Kidney (tissue), 14 donors: Measurements from ENCODE around the gene TMEM114. TPM values are rescaled to one million over a fixed set of nuclear protein-coding genes. Genes with fewer than 3 reads are reported as not detected.

Experiments
- DNase-seq, 5 donors: peaks; one replicate each; pipeline ENCODE4 v3.0.0-alpha.2; 2013 to 2020
- FAIRE-seq: peaks from 2 replicates; lab custom pipeline; 2012; peaks lifted over from hg19 to GRCh38; lab: Jason Lieb, UNC
- H3K27ac ChIP-seq, 2 donors: one replicate each; pipeline ENCODE4 v1.7.0; 2013; ENCODE audit warnings: low read depth in 2 of 2, low read length in 2 of 2, inconsistent platforms in 1 of 2
- H3K27me3 ChIP-seq: one replicate; pipeline ENCODE4 v1.7.1; 2013; ENCODE audit warnings: low read length, inconsistent platforms; ENCODE audit not compliant: control insufficient read depth, insufficient read depth
- H3K36me3 ChIP-seq, 3 donors: one replicate each; pipeline versions ENCODE4 v1.7.0 to v1.7.1; 2013; ENCODE audit warnings: low read length in 3 of 3, control low read depth in 1 of 3, inconsistent platforms in 1 of 3; ENCODE audit not compliant: insufficient read depth in 3 of 3, control insufficient read depth in 2 of 3
- H3K4me1 ChIP-seq, 3 donors: one replicate each; pipeline versions ENCODE4 v1.7.0 to v1.7.1; 2013; ENCODE audit warnings: low read length in 3 of 3, inconsistent platforms in 1 of 3, low read depth in 1 of 3; ENCODE audit not compliant: control insufficient read depth in 2 of 3, insufficient read depth in 2 of 3
- H3K4me3 ChIP-seq, 3 donors: one replicate each; pipeline versions ENCODE4 v1.7.0 to v1.8.1; 2013; ENCODE audit warnings: low read length in 3 of 3, control low read depth in 1 of 3, inconsistent platforms in 1 of 3
- H3K9ac ChIP-seq, 3 donors: one replicate each; pipeline versions ENCODE4 v1.7.0 to v1.7.1; 2013; ENCODE audit warnings: low read length in 3 of 3, control low read depth in 1 of 3, inconsistent platforms in 1 of 3
- H3K9me3 ChIP-seq, 3 donors: one replicate each; pipeline versions ENCODE4 v1.7.0 to v1.7.1; 2013; ENCODE audit warnings: low read length in 3 of 3, control low read depth in 1 of 3, inconsistent platforms in 1 of 3; ENCODE audit not compliant: control insufficient read depth in 2 of 3, insufficient read depth in 1 of 3
- CTCF ChIP-seq: IDR thresholded peaks from 3 replicates; pipeline ENCODE4 v1.5.1; 2012; ENCODE audit warnings: mild to moderate bottlenecking, moderate library complexity, borderline replicate concordance; ENCODE audit not compliant: insufficient read depth; ENCODE audit errors: extremely low read depth
- intact Hi-C: fragments of 100-400 bp; cut with DNase I; formaldehyde crosslinking; loops from one replicate; pipeline ENCODE4 v1.11.1; 2022
- polyA plus RNA-seq: library from polyadenylated mRNA; stranded (reverse); fragments of 350-450 nt; fragmentation: Illumina TruSeq; extraction: RNeasy Lipid Tissue Mini Kit (QIAGEN cat#74804); gene quantifications from one replicate; pipeline ENCODE4 v1.2.3, GENCODE V29; 2014; ENCODE audit warnings: low read depth, low replicate concordance; ENCODE audit not compliant: insufficient read depth
- total RNA-seq: library from RNA; stranded (reverse); fragmentation: NEBNext Ultra II Directional; extraction: Animal tissue kit (Norgen Biotek cat#: 25700); gene quantifications from one replicate; pipeline ENCODE4 v1.2.1, GENCODE V29; 2021
- donor health status: control.
- donor health status: control.
- donor health status: control.
- donor health status: control.
- donor health status: control.
- donor health status: DM: yes; HTN: yes; CAD: no.
- donor health status: Normal renal cell carcinoma (clear cell type).

The TMEM114 gene
- total and polyA plus RNA-seq, 2 donors from 2014 or later: not detected

- no peak overlapping the region for H3K9ac ChIP-seq
- H3K4me1 ChIP-seq: peaks cover 0 to 4% (median 0%) of the 10 kb centered on the region in 3 donors
- TF ChIP-seq CTCF: no peak
- intact Hi-C loops: no loop called here
- FAIRE-seq: no peak
- H3K36me3 ChIP-seq: no peaks in the 10 kb centered on the region
- no peak overlapping the region for H3K4me3 ChIP-seq
- H3K27me3 ChIP-seq: no peaks in the 10 kb centered on the region
- DNase-seq: no peak
- no peak overlapping the region for H3K27ac ChIP-seq
- H3K9me3 ChIP-seq: no peaks in the 10 kb centered on the region
Observed at GRCh38 chr16:8619671-8620370, 29.5 kb upstream of the TMEM114 start.

GRCh38 chr16:8614435-8615029 is 24.2 kb upstream of the TMEM114 start:
- Histone ChIP-seq H3K9me3 (no peaks in the 10 kb centered on the region), H3K36me3 (no peaks in the 10 kb centered on the region), H3K4me1 (no peaks in the 10 kb centered on the region), H3K4me3 (no peak overlapping the region), H3K9ac (no peak overlapping the region), H3K27ac (no peak overlapping the region), H3K27me3 (no peaks in the 10 kb centered on the region)
- TF ChIP-seq CTCF: no peak
- intact Hi-C loops: no loop called here
- DNase-seq: no peak
- no peak for FAIRE-seq

- H3K27ac ChIP-seq: no peak overlapping the region
- intact Hi-C loops: no loop called here
Observed at GRCh38 chr16:8611886-8612600, 21.7 kb upstream of the TMEM114 start.

More at GRCh38 chr16:8611886-8612600, 21.7 kb upstream of the TMEM114 start:
- DNase-seq (no peak), FAIRE-seq (no peak)
- H3K9ac ChIP-seq: no peak overlapping the region
- H3K27me3 ChIP-seq: no peaks in the 10 kb centered on the region
- H3K36me3 ChIP-seq: no peaks in the 10 kb centered on the region
- TF ChIP-seq CTCF: no peak
- no peak overlapping the region for H3K4me3 ChIP-seq
- H3K9me3 ChIP-seq: no peaks in the 10 kb centered on the region
- H3K4me1 ChIP-seq: no peaks in the 10 kb centered on the region
